MM.1S (cell line): Measurements from ENCODE around the gene POLN.

Experiments
- CTCF ChIP-seq: fragments of 300-600 bp; sonication (generic); IDR thresholded peaks from 2 replicates; pipeline ENCODE4 v1.5.1; 2016; ENCODE audit warnings: antibody characterized with exemption, low read length, mixed read lengths
- EZH2 ChIP-seq: fragments of 300-600 bp; sonication (generic); optimal IDR thresholded peaks from 2 replicates; pipeline ENCODE3; 2017; ENCODE audit warnings: low read depth, mild to moderate bottlenecking, antibody characterized with exemption, low read length, mixed read lengths

- no peak for TF ChIP-seq CTCF
- no peak for TF ChIP-seq EZH2
Measured at GRCh38 chr4:2150076-2150475, 91.8 kb downstream of the POLN start.
